SK-N-SH treated with all-trans-retinoic acid at 6 μM for 48 hours (cell line): ENCODE data around the gene TBC1D4.

Source experiments
- ARNTL ChIP-seq: fragments of 450-650 bp; formaldehyde crosslinking; IDR thresholded peaks from 2 replicates; pipeline ENCODE4 v1.5.0; 2020; ENCODE audit warnings: low read depth, mild to moderate bottlenecking, moderate library complexity, borderline replicate concordance
- BACH2 ChIP-seq: fragments of 250-450 bp; sonication (Bioruptor Pico); IDR thresholded peaks from 2 replicates; pipeline ENCODE4 v1.9.0; 2021; ENCODE audit warnings: mild to moderate bottlenecking, borderline replicate concordance
- CREB5 ChIP-seq: fragments of 250-450 bp; sonication (Bioruptor Pico); IDR thresholded peaks from 2 replicates; pipeline ENCODE4 v1.5.1; 2020; ENCODE audit warnings: low read depth, mild to moderate bottlenecking, moderate library complexity
- ESRRG ChIP-seq: fragments of 250-450 bp; sonication (Bioruptor Pico); IDR thresholded peaks from 2 replicates; pipeline ENCODE4 v1.6.1; 2021; ENCODE audit warnings: mild to moderate bottlenecking
- ISL1 ChIP-seq: fragments of 250-450 bp; sonication (Bioruptor Pico); IDR thresholded peaks from 2 replicates; pipeline ENCODE4 v2.1.2; 2022; ENCODE audit warnings: mild to moderate bottlenecking, moderate library complexity
- PATZ1 ChIP-seq: fragments of 250-450 bp; sonication (Bioruptor Pico); IDR thresholded peaks from 2 replicates; pipeline ENCODE4 v1.8.0; 2020; ENCODE audit warnings: mild to moderate bottlenecking, moderate library complexity, borderline replicate concordance
- TCF4 ChIP-seq: fragments of 250-450 bp; sonication (Bioruptor Pico); IDR thresholded peaks from 2 replicates; pipeline ENCODE4 v1.8.0; 2021; ENCODE audit warnings: mild to moderate bottlenecking, moderate library complexity, borderline replicate concordance
- TOX ChIP-seq: fragments of 250-450 bp; sonication (Bioruptor Pico); IDR thresholded peaks from 2 replicates; pipeline ENCODE4 v1.8.0; 2021; ENCODE audit warnings: mild to moderate bottlenecking, moderate library complexity, borderline replicate concordance
- ZFP3 ChIP-seq: fragments of 250-450 bp; sonication (Bioruptor Pico); IDR thresholded peaks from 2 replicates; pipeline ENCODE4 v1.5.0; 2020; ENCODE audit warnings: mild to moderate bottlenecking, moderate library complexity
- ZNF8 ChIP-seq: fragments of 450-650 bp; formaldehyde crosslinking; IDR thresholded peaks from 2 replicates; pipeline ENCODE4 v1.5.0; 2020; ENCODE audit warnings: mild to moderate bottlenecking, moderate library complexity

GRCh38 chr13:75478659-75479058, 3.3 kb downstream of the TBC1D4 start:
- TF ChIP-seq ESRRG (CRISPR knock-in tag) = no peak
- no peak for TF ChIP-seq CREB5 (CRISPR knock-in tag)
- no peak for TF ChIP-seq PATZ1
- TF ChIP-seq ZFP3 (CRISPR knock-in tag) = no peak
- no peak for TF ChIP-seq TCF4 (CRISPR knock-in tag)
- no peak for TF ChIP-seq ISL1
- no peak for TF ChIP-seq BACH2 (CRISPR knock-in tag)
- no peak for TF ChIP-seq ARNTL (CRISPR knock-in tag)
- TF ChIP-seq TOX (CRISPR knock-in tag) = no peak
- TF ChIP-seq ZNF8 (CRISPR knock-in tag) = no peak
